IMR-90 (cell line): ENCODE data around the gene CTIF. TPM values are rescaled to one million over a fixed set of nuclear protein-coding genes. Genes with fewer than 3 reads are reported as not detected.

Experiments used
- ATAC-seq: fragments of 200-7000 bp; cut with Tn5 transposase; 2 replicates; pipeline ENCODE4 v1.9.1; 2020; ENCODE audit warnings: low read depth, mild to moderate bottlenecking, moderate library complexity
- BruUV-seq: library from RNA; stranded (reverse); fragments of 400-500 nt; replicated peaks from 2 replicates; lab custom pipeline; 2021; lab: Mats Ljungman, UMichigan
- CTCF ChIA-PET: fragments of 300-600 bp; formaldehyde crosslinking; extraction: SDS; loops from one replicate; lab custom pipeline; 2021; ENCODE audit warnings: antibody characterized with exemption; lab: Yijun Ruan, JAX
- POLR2A ChIA-PET: fragments of 300-600 bp; sonication (Branson Sonifier 250); formaldehyde crosslinking; loops from one replicate; lab custom pipeline; 2022; ENCODE audit warnings: antibody characterized with exemption; ENCODE audit not compliant: unreplicated experiment; lab: Charles Lee
- DNase-seq: peaks from one replicate; pipeline ENCODE4 v3.0.0; 2013
- H2AFZ ChIP-seq: replicated peaks from 2 replicates; pipeline ENCODE3; 2013; ENCODE audit warnings: low read length, mild to moderate bottlenecking; ENCODE audit not compliant: poor library complexity
- H2AK5ac ChIP-seq: 2 replicates; pipeline ENCODE4 v1.6.1; 2013; ENCODE audit warnings: low read depth, low read length, inconsistent platforms
- H2AK9ac ChIP-seq: replicated peaks from 2 replicates; pipeline ENCODE3; 2013; ENCODE audit warnings: mild to moderate bottlenecking, low read depth, low read length, moderate library complexity; ENCODE audit not compliant: poor library complexity
- H2BK120ac ChIP-seq: 2 replicates; pipeline ENCODE4 v1.6.1; 2013; ENCODE audit warnings: low read depth, low read length, inconsistent platforms
- H2BK15ac ChIP-seq: 3 replicates; pipeline ENCODE4 v1.6.1; 2013; ENCODE audit warnings: low read depth, low read length, inconsistent platforms
- H2BK20ac ChIP-seq: 2 replicates; pipeline ENCODE4 v1.6.1; 2013; ENCODE audit warnings: low read depth, mild to moderate bottlenecking, inconsistent platforms, low read length, moderate library complexity
- H2BK5ac ChIP-seq: 2 replicates; pipeline ENCODE4 v1.6.1; 2013; ENCODE audit warnings: mild to moderate bottlenecking, low read depth, low read length, inconsistent platforms; ENCODE audit not compliant: poor library complexity, severe bottlenecking
- H3K14ac ChIP-seq: replicated peaks from 2 replicates; pipeline ENCODE4 v1.6.1; 2013; ENCODE audit warnings: low read depth, low read length, inconsistent platforms
- H3K18ac ChIP-seq: 2 replicates; pipeline ENCODE4 v1.6.1; 2013; ENCODE audit warnings: low read depth, low read length, control low read depth
- H3K23ac ChIP-seq: 2 replicates; pipeline ENCODE4 v1.6.1; 2013; ENCODE audit warnings: low read depth, low read length, inconsistent platforms
- H3K27ac ChIP-seq: 2 replicates; pipeline ENCODE4 v1.5.1; 2013; ENCODE audit warnings: mild to moderate bottlenecking, control low read depth, low read length; ENCODE audit not compliant: insufficient read depth
- H3K27me3 ChIP-seq: 2 replicates; pipeline ENCODE4 v1.6.1; 2013; ENCODE audit warnings: low read length; ENCODE audit not compliant: control insufficient read depth, insufficient read depth
- H3K36me3 ChIP-seq: 2 replicates; pipeline ENCODE4 v1.6.1; 2013; ENCODE audit warnings: low read length, mixed read lengths; ENCODE audit not compliant: control insufficient read depth, insufficient read depth
- H3K4ac ChIP-seq: 2 replicates; pipeline ENCODE4 v1.6.1; 2013; ENCODE audit warnings: low read depth, low read length, inconsistent platforms
- H3K4me1 ChIP-seq: 2 replicates; pipeline ENCODE4 v1.6.1; 2013; ENCODE audit warnings: low read length, mixed read lengths; ENCODE audit not compliant: control insufficient read depth, insufficient read depth
- H3K4me2 ChIP-seq: 2 replicates; pipeline ENCODE4 v1.6.1; 2013; ENCODE audit warnings: low read depth, mild to moderate bottlenecking, control low read depth, low read length, moderate library complexity
- H3K4me3 ChIP-seq: 2 replicates; pipeline ENCODE4 v1.5.1; 2013; ENCODE audit warnings: low read depth, mild to moderate bottlenecking, control low read depth, low read length, moderate library complexity; ENCODE audit not compliant: insufficient read depth
- H3K56ac ChIP-seq: 2 replicates; pipeline ENCODE4 v1.6.1; 2013; ENCODE audit warnings: low read length, inconsistent platforms; ENCODE audit not compliant: insufficient read depth; ENCODE audit errors: extremely low read depth
- H3K79me1 ChIP-seq, 2 experiments: 2 replicates each; pipeline ENCODE4 v1.6.1; 2013; ENCODE audit warnings: low read length in 2 of 2, inconsistent platforms in 1 of 2, low read depth in 1 of 2
- H3K9ac ChIP-seq: 2 replicates; pipeline ENCODE4 v1.6.1; 2013; ENCODE audit warnings: low read depth, low read length, control low read depth
- H3K9me1 ChIP-seq: 2 replicates; pipeline ENCODE4 v1.6.1; 2013; ENCODE audit warnings: low read length, inconsistent platforms; ENCODE audit not compliant: insufficient read depth
- H3K9me3 ChIP-seq: 2 replicates; pipeline ENCODE4 v1.6.1; 2013; ENCODE audit warnings: low read length; ENCODE audit not compliant: control insufficient read depth, insufficient read depth
- H4K20me1 ChIP-seq: 2 replicates; pipeline ENCODE4 v1.6.1; 2013; ENCODE audit warnings: low read length, inconsistent platforms; ENCODE audit not compliant: insufficient read depth
- H4K5ac ChIP-seq: 2 replicates; pipeline ENCODE4 v1.6.1; 2013; ENCODE audit warnings: mild to moderate bottlenecking, low read depth, low read length, control low read depth
- H4K8ac ChIP-seq, 2 experiments: 2 replicates each; pipeline ENCODE4 v1.6.1; 2013; ENCODE audit warnings: low read depth in 2 of 2, low read length in 2 of 2, control low read depth in 1 of 2, inconsistent platforms in 1 of 2
- H4K91ac ChIP-seq: 2 replicates; pipeline ENCODE4 v1.6.1; 2013; ENCODE audit warnings: low read depth, low read length, inconsistent platforms; ENCODE audit not compliant: insufficient read depth
- CTCF ChIP-seq: conservative IDR thresholded peaks from 2 replicates; pipeline ENCODE4 v1.5.1; 2012; ENCODE audit warnings: mild to moderate bottlenecking, low read depth, low read length, improper control_type of control experiment
- FOS ChIP-seq: fragments of 150-350 bp; IDR thresholded peaks from 2 replicates; pipeline ENCODE4 v1.6.1; 2016; ENCODE audit warnings: low read depth, low read length
- MAZ ChIP-seq: IDR thresholded peaks from 2 replicates; pipeline ENCODE4 v1.6.1; 2012; ENCODE audit warnings: low read depth, mild to moderate bottlenecking, low read length, improper control_type of control experiment, moderate library complexity, borderline replicate concordance
- MXI1 ChIP-seq: IDR thresholded peaks from 2 replicates; pipeline ENCODE4 v1.6.1; 2012; ENCODE audit warnings: low read depth, mild to moderate bottlenecking, low read length, moderate library complexity, borderline replicate concordance
- RAD21 ChIP-seq: IDR thresholded peaks from 2 replicates; pipeline ENCODE4 v1.6.1; 2012; ENCODE audit warnings: low read length, improper control_type of control experiment
- RFX5 ChIP-seq: IDR thresholded peaks from 2 replicates; pipeline ENCODE4 v1.8.0; 2012; ENCODE audit warnings: low read depth, mild to moderate bottlenecking, low read length, moderate library complexity
- SMC3 ChIP-seq: fragments of 150-350 bp; IDR thresholded peaks from 2 replicates; pipeline ENCODE4 v1.6.1; 2016; ENCODE audit warnings: low read depth, mild to moderate bottlenecking, antibody characterized with exemption, low read length, moderate library complexity
- WGBS, 2 experiments: methylation state at CpG; one replicate each; pipeline versions ENCODE4 v1.1.5 to v1.1.7; 2013; ENCODE audit warnings: missing lambda C conversion rate in 2 of 2; ENCODE audit not compliant: insufficient read length in 1 of 2; ENCODE audit errors: extremely low coverage in 2 of 2; 5-methylcytosine and 5-hydroxymethylcytosine counted together
- dilution Hi-C: fragments of 300-500 bp; cut with HindIII; formaldehyde crosslinking; loops from one replicate; pipeline ENCODE4 v1.14.3; 2018; ENCODE audit warnings: low sequenced_read_pairs; ENCODE audit not compliant: unreplicated experiment
- in situ Hi-C: fragments of 300-500 bp; cut with MboI; formaldehyde crosslinking; loops from 3 replicates; pipeline ENCODE4 v1.14.3; 2019; ENCODE audit warnings: low sequenced_read_pairs, inconsistent platforms, mixed read lengths
- intact Hi-C: fragments of 100-400 bp; cut with micrococcal nuclease; formaldehyde crosslinking; loops from 2 replicates; pipeline ENCODE4 v1.10.0; 2022
- polyA plus RNA-seq, 3 experiments: library from polyadenylated mRNA; depleted of rRNA; stranded (reverse); fragments of >200 nt; gene quantifications; 2 replicates each; pipeline ENCODE4 v1.2.3, GENCODE V29; 2012; ENCODE audit warnings: low replicate concordance in 1 of 3
- total RNA-seq: library from RNA; depleted of rRNA; stranded (reverse); fragments of >200 nt; gene quantifications from 2 replicates; pipeline ENCODE4 v1.2.3, GENCODE V29; 2012

The CTIF gene
- total and polyA plus RNA-seq, 2 of the 4 experiments (the other 2 are of a cell fraction) = 25.1 to 57.0 TPM

- Histone ChIP-seq H2BK15ac (no peak overlapping the region), H3K79me1 (peaks cover 61 to 95% of the 10 kb centered on the region in 2 experiments), H4K5ac (no peak overlapping the region), H3K4me3 (no peak overlapping the region), H2AK9ac (no peak overlapping the region), H3K23ac (no peak overlapping the region), H2AFZ (no peak overlapping the region), H2BK120ac (no peak overlapping the region), H4K8ac (no peak overlapping the region), H3K18ac (no peak overlapping the region), H2BK5ac (no peak overlapping the region), H2BK20ac (no peak overlapping the region), H3K9me3 (no peaks in the 10 kb centered on the region), H3K9me1 (peaks cover 52% of the 10 kb centered on the region), H4K91ac (no peak overlapping the region), H3K14ac (no peak overlapping the region), H3K56ac (no peak overlapping the region), H3K27me3 (no peaks in the 10 kb centered on the region), H3K9ac (no peak overlapping the region), H3K4me1 (peaks cover 24% of the 10 kb centered on the region), H3K4ac (no peak overlapping the region), H2AK5ac (no peak overlapping the region), H3K27ac (no peak overlapping the region), H4K20me1 (peaks cover 87% of the 10 kb centered on the region), H3K36me3 (no peaks in the 10 kb centered on the region), H3K4me2 (no peak overlapping the region)
- DNase-seq (peak; percentile 43), ATAC-seq (no peak)
- BruUV-seq = no TSS peak
- TF ChIP-seq FOS (no peak), MXI1 (no peak), SMC3 (peak; percentile 31; the same call in 1 of the 2 replicates), CTCF (peak; percentile 49), RAD21 (peak; percentile 38), MAZ (no peak), RFX5 (no peak)
- in situ Hi-C loops (no loop called here), intact Hi-C loops (loop anchor here (10.0 kb wide), 1 partner anchor 59 kb away; no protein-coding TSS in a partner anchor), dilution Hi-C loops (no loop called here)
- ChIA-PET POLR2A (no interaction called here), CTCF (interaction anchor here (2.0 kb wide), 1 partner anchor 130 kb away, joined by 6 read pairs; no protein-coding TSS in a partner anchor)
- no CpG with 5 or more reads among the region's 3 CpGs for WGBS, 2 experiments
Measured at GRCh38 chr18:48605408-48605845, 66.6 kb downstream of the CTIF start.
